Endometrial microvascular endothelial cells (primary cell): ENCODE results near the gene RBMX. TPM values are rescaled to one million over a fixed set of nuclear protein-coding genes. Genes with fewer than 3 reads are reported as not detected.

Experiments used
- in situ Hi-C: cut with HindIII; loops from 2 replicates; pipeline ENCODE4 v1.10.0; 2017; ENCODE audit warnings: low sequenced_read_pairs, low pct_unique_long_range_greater_than_20kb; ENCODE audit errors: inconsistent ontology term
- total RNA-seq: library from RNA; depleted of rRNA; stranded (reverse); fragments of >200 nt; gene quantifications from one replicate; pipeline ENCODE4 v1.2.3, GENCODE V29; 2015; ENCODE audit errors: inconsistent ontology term

RBMX gene
- total RNA-seq, 1 donor from 2014 or later: 266 TPM

DNA sequence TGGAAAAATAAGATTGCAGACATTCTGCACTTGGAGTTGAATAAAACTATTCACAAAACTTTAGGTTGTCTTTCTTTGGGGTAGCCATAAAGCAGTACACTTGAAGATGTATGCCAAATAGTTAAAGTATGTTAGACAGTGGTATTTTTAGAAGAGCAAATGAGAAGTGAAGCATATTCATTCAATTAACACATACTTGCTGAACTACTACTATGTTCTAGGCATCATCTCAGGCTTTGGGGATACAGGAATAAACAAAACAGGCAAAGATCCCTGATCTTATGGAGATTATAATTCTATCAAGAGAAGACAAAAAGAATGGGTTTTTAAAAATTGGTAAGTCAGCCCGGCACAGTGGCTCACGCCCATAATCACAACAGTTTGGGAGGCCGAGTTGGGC is 29.0 kb downstream of the RBMX start:
- in situ Hi-C loops: no loop called here

GRCh38 chrX:136850441-136851175 is 29.9 kb downstream of the RBMX start:
- in situ Hi-C loops: no loop called here

- in situ Hi-C loops: no loop called here
Observed at GRCh38 chrX:136849395-136849794, 31.1 kb downstream of the RBMX start.

DNA sequence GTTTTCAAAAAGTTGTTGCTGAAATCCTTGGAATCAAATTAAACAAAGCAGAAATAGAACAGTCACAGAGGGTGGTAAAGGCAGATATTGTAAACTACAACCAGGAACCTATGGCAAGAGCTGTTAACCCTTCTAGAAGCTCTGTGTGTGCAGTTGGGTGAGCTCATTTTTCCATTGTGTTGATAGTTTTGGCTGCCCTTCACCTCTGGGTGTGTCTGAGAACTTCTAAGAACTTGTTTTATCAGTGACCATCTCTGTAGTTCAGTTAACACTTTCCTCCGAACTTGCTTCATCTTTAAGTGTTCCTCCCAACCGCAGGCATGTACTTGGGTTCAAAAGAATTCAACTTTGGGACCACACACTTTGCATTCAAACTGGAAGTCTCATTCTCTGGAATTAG is 32.7 kb downstream of the RBMX start:
- in situ Hi-C loops: no loop called here

- in situ Hi-C loops: no loop called here
Observed at GRCh38 chrX:136839196-136839595, 41.3 kb downstream of the RBMX start.

GRCh38 chrX:136835761-136836160 is 44.8 kb downstream of the RBMX start:
- in situ Hi-C loops: no loop called here

DNA sequence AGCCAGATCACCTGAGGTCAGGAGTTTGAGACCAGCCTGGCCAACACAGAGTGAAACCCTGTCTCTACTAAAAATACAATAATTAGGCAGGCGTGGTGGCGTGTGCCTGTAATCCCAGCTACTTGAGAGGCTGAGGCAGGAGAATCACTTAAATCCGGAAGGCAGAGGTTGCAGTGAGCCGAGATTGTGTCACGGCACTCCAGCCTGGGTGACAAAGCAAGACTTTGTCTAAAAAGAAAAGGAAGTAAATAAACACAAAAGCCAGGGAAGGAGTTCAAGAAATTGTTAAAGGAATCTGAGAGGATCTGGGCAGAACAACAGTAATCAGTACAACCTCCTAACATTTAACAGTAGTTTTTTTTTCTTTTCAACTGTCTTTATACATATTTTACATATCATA is 51.1 kb downstream of the RBMX start:
- in situ Hi-C loops: no loop called here

DNA sequence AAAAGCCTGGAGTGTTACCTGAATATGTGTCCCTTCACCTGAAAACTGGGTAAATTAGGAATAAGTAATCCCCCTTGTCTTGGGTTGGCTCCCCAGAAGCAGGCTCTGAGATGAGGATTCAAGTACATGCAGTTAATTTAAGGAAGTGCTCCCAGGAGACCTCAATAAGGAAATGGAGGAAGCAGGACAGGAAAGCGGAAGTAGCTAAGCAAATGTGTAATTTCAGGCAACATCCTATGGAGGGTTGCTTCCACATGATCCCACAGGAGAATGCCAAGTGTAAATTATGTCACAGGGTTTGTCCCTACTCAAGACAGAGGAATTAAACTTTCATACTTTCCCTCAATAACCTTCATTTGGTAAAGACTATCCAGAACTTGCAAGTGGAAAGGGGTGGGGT is 51.7 kb downstream of the RBMX start:
- in situ Hi-C loops: no loop called here

- in situ Hi-C loops: no loop called here
Observed at GRCh38 chrX:136827026-136827425, 53.5 kb downstream of the RBMX start.

DNA sequence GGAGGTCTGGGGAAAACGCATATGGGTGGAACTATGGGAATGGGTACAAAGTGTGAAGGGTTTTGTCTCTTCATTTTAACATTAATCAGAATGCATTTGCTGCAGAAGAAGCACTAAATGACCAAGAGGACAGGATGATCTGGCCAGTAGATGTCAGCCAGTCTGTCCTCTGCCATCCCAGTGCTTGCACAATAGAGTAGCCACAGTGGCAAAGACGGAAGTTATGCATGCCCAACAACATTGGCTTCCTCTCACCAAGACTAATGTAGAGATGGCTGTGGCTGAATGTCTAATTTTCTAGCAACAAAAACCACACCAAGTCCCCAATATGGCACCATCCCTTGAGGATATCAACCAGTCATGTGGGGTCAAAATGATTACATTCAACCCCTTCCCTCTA is 54.8 kb downstream of the RBMX start:
- in situ Hi-C loops: no loop called here

Other genes starting within 250 kb of the RBMX start
- not detected for gene CD40LG, start 232.6 kb downstream of the RBMX start, total RNA-seq
- 7.2 TPM for gene ARHGEF6, start 99.8 kb downstream of the RBMX start, total RNA-seq
- not detected for gene GPR101, start 153.3 kb upstream of the RBMX start, total RNA-seq